GM19328 (cell line): ENCODE results near the gene RET.

ENCODE experiments used
- ATAC-seq: cut with Tn5 transposase; IDR thresholded peaks from one replicate; pipeline ENCODE4 v1.9.1; 2021; ENCODE audit warnings: mild to moderate bottlenecking, moderate library complexity; ENCODE audit not compliant: unreplicated experiment

RET gene

GRCh38 chr10:43076876-43077420, at the start of gene RET:
Gene RET, plus strand, starts transcription at chr10:43077069. Its CDS starts 190 bp downstream, at chr10:43077259.
- no peak for ATAC-seq

GRCh38 chr10:43027331-43027955, 49.4 kb upstream of the RET start:
- no peak for ATAC-seq

DNA sequence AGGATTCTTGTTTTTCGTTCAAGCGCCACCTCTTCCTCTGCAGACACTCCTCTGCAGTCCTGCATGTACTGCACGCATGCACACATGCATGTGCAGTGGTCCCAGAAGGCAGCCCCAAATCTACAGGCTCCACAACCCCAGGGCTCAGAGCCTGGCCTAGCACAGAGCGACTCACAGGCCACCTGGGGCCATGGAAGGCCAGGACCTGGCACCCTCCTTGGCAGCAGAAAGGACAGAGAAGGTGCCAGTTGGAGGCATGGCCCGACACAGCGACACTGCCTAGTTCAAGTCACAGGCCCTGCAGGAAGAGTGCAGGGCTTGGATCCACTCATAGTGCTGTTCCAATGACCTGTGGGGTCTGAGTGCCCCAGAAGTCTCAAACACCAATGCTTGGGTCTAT, 48.7 kb upstream of the RET start:
- no peak for ATAC-seq

GRCh38 chr10:43029043-43029442, 47.8 kb upstream of the RET start:
- ATAC-seq: no peak

DNA sequence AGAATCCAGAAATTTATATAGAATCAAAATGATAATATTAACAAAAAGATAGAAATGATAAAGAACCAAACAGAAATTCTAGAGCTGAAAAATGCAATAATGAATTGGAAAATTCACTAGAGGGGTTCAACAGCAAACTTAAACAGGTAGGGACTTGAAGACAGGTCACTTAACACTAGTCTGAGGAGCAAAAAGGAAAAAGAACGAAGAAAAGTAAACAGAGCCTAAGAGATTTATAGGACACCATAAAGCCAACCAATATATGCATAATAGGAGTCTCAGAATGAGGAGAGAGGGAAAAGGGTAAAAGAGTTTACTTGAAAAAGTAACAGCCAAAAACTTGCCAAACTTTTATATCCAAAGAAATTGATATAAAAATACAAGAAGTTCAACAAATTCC, 44.3 kb upstream of the RET start:
- no peak for ATAC-seq

- no peak for ATAC-seq
Observed at GRCh38 chr10:43035800-43036199, 41.1 kb upstream of the RET start.

- no peak for ATAC-seq
Observed at GRCh38 chr10:43036481-43037428, 40.1 kb upstream of the RET start.

GRCh38 chr10:43037440-43037839, 39.4 kb upstream of the RET start:
- ATAC-seq: no peak

DNA sequence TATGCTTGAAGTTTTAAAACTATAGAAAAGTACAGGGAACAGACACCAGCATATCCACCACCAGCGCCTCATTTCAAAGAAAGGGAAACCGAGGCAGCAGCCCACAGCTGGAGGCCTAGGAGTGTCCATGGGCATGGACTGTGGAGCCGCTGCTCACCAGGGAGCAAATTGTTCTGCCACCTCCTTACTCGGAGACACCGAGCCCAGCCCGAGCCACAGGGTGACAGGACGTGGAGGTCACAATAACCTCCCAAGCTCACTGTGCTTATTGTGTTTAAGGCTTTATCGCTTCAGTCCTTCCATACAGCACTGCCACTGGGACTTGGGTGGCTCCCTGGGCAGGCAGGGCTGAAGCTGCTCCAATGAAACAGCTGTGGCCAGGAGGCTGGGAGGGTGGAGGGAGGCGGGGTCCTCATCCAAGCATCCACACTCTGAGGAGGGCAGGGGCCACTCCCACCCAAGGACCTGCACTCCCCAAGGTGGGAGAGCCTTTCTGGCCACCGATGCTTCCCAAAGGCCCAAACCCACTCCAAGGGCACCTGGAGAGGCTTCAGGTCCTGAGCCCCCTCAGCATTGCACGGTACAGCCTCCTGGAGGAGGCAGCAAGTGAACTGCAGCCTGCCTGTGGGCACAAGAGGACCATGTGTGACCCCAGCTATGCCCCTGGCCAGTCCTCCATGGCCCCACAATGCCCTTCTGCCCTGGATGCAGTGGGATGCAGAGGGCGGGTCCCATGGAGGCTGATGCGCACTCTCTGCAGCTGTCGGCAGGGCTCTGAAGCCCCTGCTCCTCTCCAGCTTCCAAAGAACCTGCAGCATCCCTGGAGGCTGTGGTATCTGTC, 38.7 kb upstream of the RET start:
- ATAC-seq: no peak

GRCh38 chr10:43038783-43039623, 37.9 kb upstream of the RET start:
- no peak for ATAC-seq

GRCh38 chr10:43039624-43040481, 37.0 kb upstream of the RET start:
- ATAC-seq: no peak

- no peak for ATAC-seq
Observed at GRCh38 chr10:43040482-43041256, 36.2 kb upstream of the RET start.

- ATAC-seq: no peak
Observed at GRCh38 chr10:43041422-43042342, 35.2 kb upstream of the RET start.

GRCh38 chr10:43042503-43043341, 34.1 kb upstream of the RET start:
- no peak for ATAC-seq

DNA sequence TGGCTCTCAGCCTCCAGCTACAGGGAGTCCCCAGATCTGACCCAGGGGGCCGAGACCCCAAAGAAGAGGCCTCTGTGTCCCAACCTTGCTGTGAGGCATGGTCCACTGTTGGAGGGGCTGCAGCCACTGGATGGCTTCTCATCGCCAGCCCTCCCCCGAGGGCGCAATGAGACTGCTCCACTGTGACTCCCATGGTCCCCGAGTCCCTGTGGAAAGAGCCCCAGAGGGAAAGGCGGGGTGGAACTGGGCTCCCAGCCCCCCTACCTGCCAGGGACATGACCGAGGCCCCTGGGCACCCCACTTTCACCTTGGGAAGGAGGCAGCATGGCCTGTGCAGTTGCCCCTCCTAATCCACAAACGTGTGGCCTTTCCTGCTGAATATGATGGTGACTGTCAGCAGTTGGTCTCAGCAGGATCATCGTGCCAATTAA, 33.5 kb upstream of the RET start:
- no peak for ATAC-seq

DNA sequence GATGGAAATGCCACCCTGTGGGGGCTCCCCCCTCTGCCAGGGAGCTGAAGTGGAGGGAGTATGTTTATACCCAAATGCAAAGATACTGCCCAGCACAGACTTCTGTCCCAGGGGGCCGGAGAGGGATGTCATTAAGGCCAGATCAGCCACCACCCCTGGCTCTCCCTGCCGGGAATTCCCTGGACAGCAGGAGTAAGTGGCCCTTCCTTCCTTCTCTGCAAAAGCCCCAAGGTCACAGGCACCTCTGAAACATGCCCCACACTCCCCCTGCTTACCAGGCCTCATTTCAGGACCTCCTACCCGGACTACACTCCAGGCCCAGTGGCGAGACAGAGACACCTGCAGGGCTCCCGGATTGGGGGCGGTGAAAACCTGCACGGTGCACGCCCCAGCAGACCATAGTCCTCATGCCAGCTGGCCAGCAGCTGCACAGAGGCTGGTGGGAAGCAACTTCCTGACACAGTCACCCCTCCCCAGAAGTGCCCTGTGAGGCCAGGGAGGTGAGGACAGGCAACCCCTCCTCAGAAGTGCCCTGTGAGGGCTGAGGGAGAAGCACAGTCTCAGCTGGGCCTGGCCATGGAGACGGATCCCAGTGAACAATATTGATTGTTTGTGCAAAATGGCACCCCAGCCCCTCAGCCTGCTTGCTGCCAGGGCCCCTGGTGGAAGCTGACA, 33.0 kb upstream of the RET start:
- ATAC-seq: no peak
